Activated naive CD4-positive, alpha-beta T cell treated with anti-CD3 and anti-CD28 coated beads, Interleukin-2, amount 50 U/mL, for 72 hours (primary cell): ENCODE data around the gene CMC1. TPM values are rescaled to one million over a fixed set of nuclear protein-coding genes. Genes with fewer than 3 reads are reported as not detected.
"Not testable (repeated sequence)": the region's sequence is repeated elsewhere in the genome, so short reads cannot be mapped to it uniquely, and the experiment has no call there.

Experiments used
- ATAC-seq, 2 donors: fragments of 150-1000 bp; cut with Tn5 transposase; 2 replicates each; pipeline ENCODE4 v1.10.0; 2021; ENCODE audit warnings: mild to moderate bottlenecking in 2 of 2, moderate library complexity in 2 of 2
- DNase-seq, 2 donors: peaks; one replicate each; pipeline ENCODE4 v3.0.0; 2021 to 2022; ENCODE audit warnings: low spot score in 2 of 2
- H3K27ac Mint-ChIP-seq, 2 donors: one replicate each; pipeline ENCODE4 v1.8.0; 2022; ENCODE audit warnings: mild to moderate bottlenecking in 2 of 2, mixed read lengths in 2 of 2
- H3K36me3 Mint-ChIP-seq, 2 donors: one replicate each; pipeline ENCODE4 v1.8.0; 2022; ENCODE audit warnings: mixed read lengths in 2 of 2
- H3K9me3 Mint-ChIP-seq, 2 donors: one replicate each; pipeline ENCODE4 v1.8.0; 2022; ENCODE audit warnings: mixed read lengths in 2 of 2
- total RNA-seq, 2 donors: library from RNA; stranded (reverse); gene quantifications; one replicate each; pipeline ENCODE4 v1.2.3, GENCODE V29; 2022

Gene CMC1
- total RNA-seq, 2 donors from 2014 or later = 20.7 to 26.8 TPM

- Mint-ChIP-seq H3K36me3 (peaks cover 0 to 10% of the 10 kb centered on the region in 2 donors), H3K27ac (no peak overlapping the region), H3K9me3 (peaks cover 0 to 6% of the 10 kb centered on the region in 2 donors)
- ATAC-seq (no peak), DNase-seq (no peak)
Observed at GRCh38 chr3:28234454-28234853, 7.0 kb upstream of the CMC1 start.

GRCh38 chr3:28239108-28239507 is 2.3 kb upstream of the CMC1 start:
- DNase-seq (no peak), ATAC-seq (no peak)
- Mint-ChIP-seq H3K27ac (no peak overlapping the region), H3K9me3 (peaks cover 3 to 7% of the 10 kb centered on the region in 2 donors), H3K36me3 (peaks cover 18 to 33% of the 10 kb centered on the region in 2 donors)

GRCh38 chr3:28240441-28240840 is 978 bp upstream of the CMC1 start:
- Mint-ChIP-seq H3K27ac (peak overlapping the region in 1 of 2 donors; percentile 95), H3K36me3 (peaks cover 18 to 33% of the 10 kb centered on the region in 2 donors), H3K9me3 (peaks cover 3 to 7% of the 10 kb centered on the region in 2 donors)
- DNase-seq = no peak
- no peak for ATAC-seq

- DNase-seq (no peak), ATAC-seq (no peak)
- H3K27ac Mint-ChIP-seq = peak overlapping the region in 1 of 2 donors; percentile 95
- peaks cover 3 to 7% of the 10 kb centered on the region in 2 donors for H3K9me3 Mint-ChIP-seq
- peaks cover 18 to 30% of the 10 kb centered on the region in 2 donors for H3K36me3 Mint-ChIP-seq
Observed at GRCh38 chr3:28242519-28242918, 1.1 kb downstream of the CMC1 start.

GRCh38 chr3:28243424-28244106 is 2.1 kb downstream of the CMC1 start:
- H3K9me3 Mint-ChIP-seq = peaks cover 3 to 7% of the 10 kb centered on the region in 2 donors
- DNase-seq (no peak), ATAC-seq (no peak)
- no peak overlapping the region for H3K27ac Mint-ChIP-seq
- H3K36me3 Mint-ChIP-seq = peaks cover 18 to 30% of the 10 kb centered on the region in 2 donors

- no peak for DNase-seq
- peaks cover 3 to 7% of the 10 kb centered on the region in 2 donors for H3K9me3 Mint-ChIP-seq
- peak overlapping the region in 1 of 2 donors; percentile 50 for H3K27ac Mint-ChIP-seq
- peaks cover 18 to 30% of the 10 kb centered on the region in 2 donors for H3K36me3 Mint-ChIP-seq
- ATAC-seq = no peak
Observed at GRCh38 chr3:28244491-28244890, 3.1 kb downstream of the CMC1 start.

- no peak for DNase-seq
- no peak overlapping the region for H3K27ac Mint-ChIP-seq
- peaks cover 3 to 6% of the 10 kb centered on the region in 2 donors for H3K9me3 Mint-ChIP-seq
- ATAC-seq = no peak
- H3K36me3 Mint-ChIP-seq = peaks cover 4 to 33% of the 10 kb centered on the region in 2 donors
Observed at GRCh38 chr3:28247286-28247685, 5.9 kb downstream of the CMC1 start.

GRCh38 chr3:28250999-28251398 is 9.6 kb downstream of the CMC1 start:
- ATAC-seq (peak; percentile 26 to 43), DNase-seq (no peak)
- H3K27ac Mint-ChIP-seq = peak overlapping the region in 1 of 2 donors; percentile 0
- H3K9me3 Mint-ChIP-seq = no peaks in the 10 kb centered on the region
- peaks cover 0 to 23% of the 10 kb centered on the region in 2 donors for H3K36me3 Mint-ChIP-seq

- ATAC-seq = no peak
- no peak for DNase-seq
- no peaks in the 10 kb centered on the region for H3K9me3 Mint-ChIP-seq
- no peak overlapping the region for H3K27ac Mint-ChIP-seq
- peaks cover 0 to 23% of the 10 kb centered on the region in 2 donors for H3K36me3 Mint-ChIP-seq
Observed at GRCh38 chr3:28252001-28252431, 10.6 kb downstream of the CMC1 start.

- H3K36me3 Mint-ChIP-seq = peaks cover 0 to 23% of the 10 kb centered on the region in 2 donors
- H3K27ac Mint-ChIP-seq = no peak overlapping the region
- no peaks in the 10 kb centered on the region for H3K9me3 Mint-ChIP-seq
- DNase-seq = no peak
- ATAC-seq = no peak
Observed at GRCh38 chr3:28253040-28253715, 11.8 kb downstream of the CMC1 start.

- DNase-seq (no peak), ATAC-seq (no peak)
- Mint-ChIP-seq H3K27ac (no peak overlapping the region), H3K36me3 (peaks cover 4% of the 10 kb centered on the region in 2 donors), H3K9me3 (no peaks in the 10 kb centered on the region)
Observed at GRCh38 chr3:28262001-28262400, 20.6 kb downstream of the CMC1 start.

GRCh38 chr3:28265641-28266040 is 24.2 kb downstream of the CMC1 start:
- DNase-seq (no peak), ATAC-seq (no peak)
- peaks cover 9 to 10% of the 10 kb centered on the region in 2 donors for H3K36me3 Mint-ChIP-seq
- H3K9me3 Mint-ChIP-seq = peaks cover 3 to 4% of the 10 kb centered on the region in 2 donors
- H3K27ac Mint-ChIP-seq = no peak overlapping the region

- Mint-ChIP-seq H3K27ac (no peak overlapping the region), H3K36me3 (peaks cover 30 to 35% of the 10 kb centered on the region in 2 donors), H3K9me3 (peaks cover 16 to 19% of the 10 kb centered on the region in 2 donors)
- DNase-seq (no peak), ATAC-seq (no peak)
Observed at GRCh38 chr3:28267984-28268849, 26.8 kb downstream of the CMC1 start.

- no peak overlapping the region for H3K27ac Mint-ChIP-seq
- DNase-seq (no peak), ATAC-seq (no peak)
- peaks cover 23 to 27% of the 10 kb centered on the region in 2 donors for H3K9me3 Mint-ChIP-seq
- H3K36me3 Mint-ChIP-seq = peaks cover 38 to 43% of the 10 kb centered on the region in 2 donors
Observed at GRCh38 chr3:28268989-28269388, 27.6 kb downstream of the CMC1 start.

GRCh38 chr3:28269884-28270283 is 28.5 kb downstream of the CMC1 start:
- H3K27ac Mint-ChIP-seq, DNase-seq, ATAC-seq: not testable (repeated sequence)
- Mint-ChIP-seq H3K36me3 (peaks cover 42 to 51% of the 10 kb centered on the region in 2 donors), H3K9me3 (peaks cover 23 to 27% of the 10 kb centered on the region in 2 donors)

- H3K27ac Mint-ChIP-seq = no peak overlapping the region
- no peak for ATAC-seq
- DNase-seq = no peak
- H3K9me3 Mint-ChIP-seq = peaks cover 23 to 27% of the 10 kb centered on the region in 2 donors
- peaks cover 55 to 57% of the 10 kb centered on the region in 2 donors for H3K36me3 Mint-ChIP-seq
Observed at GRCh38 chr3:28273837-28274236, 32.4 kb downstream of the CMC1 start.

GRCh38 chr3:28278918-28279317 is 37.5 kb downstream of the CMC1 start:
- peaks cover under 1% of the 10 kb centered on the region in 2 donors for H3K9me3 Mint-ChIP-seq

More at GRCh38 chr3:28278918-28279317, 37.5 kb downstream of the CMC1 start:
- H3K36me3 Mint-ChIP-seq = peaks cover 14 to 22% of the 10 kb centered on the region in 2 donors
- ATAC-seq = no peak
- H3K27ac Mint-ChIP-seq = no peak overlapping the region
- no peak for DNase-seq
